NOMO-1 (cell line): ENCODE measurements around the gene FBL.
"Not testable (repeated sequence)": the region's sequence is repeated elsewhere in the genome, so short reads cannot be mapped to it uniquely, and the experiment has no call there.

Experiments used
- DNase-seq, 2 experiments: peaks; one replicate each; lab custom pipeline; 2025; ENCODE audit not compliant: unreplicated experiment in 2 of 2; lab: John Stamatoyannopoulos, UW

Gene FBL

DNA sequence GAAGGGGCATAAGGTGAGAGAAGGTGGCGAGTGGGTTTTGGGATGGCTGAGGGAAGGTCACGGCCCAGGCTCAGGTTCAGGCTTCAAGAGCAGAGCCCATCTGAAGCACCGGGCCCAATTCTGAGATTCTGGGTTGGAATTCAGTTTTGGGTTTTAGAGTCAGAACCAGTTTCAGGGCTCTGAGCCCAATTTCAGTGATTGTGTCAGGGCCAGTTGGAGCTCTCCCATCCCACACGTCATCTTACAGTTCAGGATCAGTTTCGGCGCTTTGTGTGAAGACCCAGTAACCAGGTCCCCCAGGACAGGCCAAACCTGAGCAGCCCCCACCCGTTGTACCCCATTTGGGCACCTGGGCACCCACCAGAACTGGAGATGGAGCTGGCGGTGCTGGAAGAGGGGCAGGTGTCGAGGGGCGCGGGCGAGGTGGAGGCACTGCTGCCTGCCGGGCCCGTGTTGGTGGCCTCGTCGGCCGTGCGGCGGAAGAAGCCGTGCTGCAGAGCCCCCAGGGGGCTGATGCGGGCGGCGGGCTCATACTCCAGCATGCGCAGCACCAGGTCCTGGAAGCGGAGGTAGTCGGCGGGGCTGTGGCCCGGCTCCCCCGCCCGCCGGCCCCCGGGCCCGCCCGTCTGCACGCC, 19.8 kb downstream of the FBL start:
- no peak for DNase-seq

DNA sequence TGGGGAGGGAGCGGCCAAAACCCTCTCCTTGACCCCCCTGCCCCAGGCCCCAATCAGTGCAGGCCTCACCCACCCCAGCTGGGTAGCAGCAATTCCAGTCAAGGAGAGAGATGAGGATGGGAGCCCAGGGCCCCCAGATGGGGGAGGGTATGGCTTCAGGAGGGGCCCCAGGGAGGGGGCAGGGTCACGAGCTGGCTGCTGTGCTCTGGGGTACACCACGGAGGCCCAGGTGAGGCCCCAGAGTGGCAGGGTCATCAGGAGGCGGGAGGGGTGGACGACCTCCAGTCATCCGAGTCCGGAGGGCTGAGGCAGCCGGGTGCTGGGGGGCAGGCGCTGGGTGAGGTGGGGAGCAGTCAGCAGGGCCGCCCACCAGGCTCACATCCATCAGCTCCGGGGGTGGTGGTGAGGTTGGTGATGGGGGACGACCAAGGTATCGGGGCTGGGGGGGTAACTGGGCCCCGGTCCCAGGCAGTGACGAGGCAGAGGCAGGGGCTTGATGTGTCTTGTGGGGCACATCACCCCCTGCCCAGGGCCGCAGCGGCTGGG, 20.6 kb downstream of the FBL start:
- no peak for DNase-seq

DNA sequence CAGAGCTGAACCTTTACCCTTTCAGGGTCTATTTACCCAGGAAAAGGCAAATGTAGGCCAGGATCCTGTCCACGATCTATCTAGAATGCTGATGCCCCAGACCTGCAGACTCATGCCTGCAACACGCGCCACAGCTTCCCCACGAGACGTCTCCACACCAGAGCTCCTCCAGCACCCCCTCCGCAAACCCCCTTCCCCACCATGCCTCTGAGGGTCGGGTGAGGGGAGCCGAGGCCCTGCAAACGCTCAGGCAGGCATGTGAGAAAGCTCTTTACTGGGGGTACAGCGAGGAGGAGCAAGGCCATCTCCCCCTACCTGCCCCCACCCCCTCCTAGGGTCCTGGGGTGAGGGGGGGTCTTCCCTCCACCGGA, 21.1 kb downstream of the FBL start:
- DNase-seq: no peak

GRCh38 chr19:39824143-39825092, 21.8 kb downstream of the FBL start:
- DNase-seq: peak; percentile 89 to 94

DNA sequence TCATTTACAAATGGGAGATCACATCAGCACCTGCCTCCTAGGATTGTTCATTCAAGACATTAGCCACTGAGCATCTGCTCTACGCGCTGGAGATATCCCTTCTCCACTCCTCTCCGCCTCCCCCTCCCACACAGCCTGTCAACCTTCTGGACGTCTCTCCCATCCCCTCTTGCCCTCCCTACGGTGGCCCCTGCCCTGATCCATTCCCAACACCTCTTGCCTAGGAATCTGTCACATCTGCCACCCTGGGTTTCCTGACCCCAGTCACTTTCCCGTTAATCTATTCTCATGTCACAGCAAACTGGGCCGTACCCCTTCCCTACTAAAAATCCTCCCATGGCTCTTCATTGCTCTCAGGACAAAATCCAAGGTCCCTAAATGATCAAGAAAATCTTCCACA, 22.5 kb downstream of the FBL start:
- DNase-seq: no peak

- no peak for DNase-seq
These were observed 25.5 kb downstream of the FBL start for GRCh38 chr19:39820696-39821095.

DNA sequence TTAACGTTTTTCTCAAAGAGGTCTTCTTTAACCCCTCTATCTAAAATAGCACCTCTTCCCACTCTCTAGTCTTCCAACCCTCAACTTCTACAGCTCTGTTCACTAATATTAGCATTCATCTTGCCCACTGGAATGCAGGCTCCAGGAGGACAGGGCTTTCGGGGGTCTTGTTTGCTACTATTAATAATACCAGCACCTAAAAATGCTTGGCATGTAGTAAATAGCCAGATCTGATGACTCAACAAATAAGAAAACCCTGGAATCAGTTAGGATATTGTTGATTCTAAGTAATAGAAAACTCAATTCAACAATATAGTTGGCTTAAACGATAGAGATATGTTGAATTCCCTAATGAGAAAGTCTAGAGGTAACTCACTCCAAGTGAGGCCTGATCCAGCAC, 26.4 kb downstream of the FBL start:
- no peak for DNase-seq

DNA sequence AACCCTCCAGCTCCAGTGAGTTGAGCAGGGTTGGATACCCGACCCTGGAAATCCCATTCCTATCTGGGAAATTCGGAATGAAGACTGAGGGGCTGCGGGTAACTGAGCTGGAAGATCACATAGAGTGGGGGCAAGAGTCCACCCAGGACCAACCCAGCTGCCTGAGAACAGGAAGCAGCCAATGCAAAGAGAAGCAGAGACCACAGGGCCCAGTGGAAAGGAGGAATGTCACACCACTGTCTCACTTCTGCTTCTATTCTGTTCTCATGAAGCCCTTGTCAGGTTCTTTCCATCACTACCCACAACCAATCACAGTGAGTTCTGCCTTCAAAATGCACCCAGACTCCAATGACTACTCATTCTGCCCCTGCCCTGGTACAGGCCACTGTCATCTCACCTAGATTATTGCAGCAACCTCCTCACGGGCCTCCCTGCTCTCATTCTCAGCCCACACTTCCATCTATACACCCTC, 27.5 kb downstream of the FBL start:
- DNase-seq: no peak

- no peak for DNase-seq
These were observed 28.2 kb downstream of the FBL start for GRCh38 chr19:39817888-39818561.

DNA sequence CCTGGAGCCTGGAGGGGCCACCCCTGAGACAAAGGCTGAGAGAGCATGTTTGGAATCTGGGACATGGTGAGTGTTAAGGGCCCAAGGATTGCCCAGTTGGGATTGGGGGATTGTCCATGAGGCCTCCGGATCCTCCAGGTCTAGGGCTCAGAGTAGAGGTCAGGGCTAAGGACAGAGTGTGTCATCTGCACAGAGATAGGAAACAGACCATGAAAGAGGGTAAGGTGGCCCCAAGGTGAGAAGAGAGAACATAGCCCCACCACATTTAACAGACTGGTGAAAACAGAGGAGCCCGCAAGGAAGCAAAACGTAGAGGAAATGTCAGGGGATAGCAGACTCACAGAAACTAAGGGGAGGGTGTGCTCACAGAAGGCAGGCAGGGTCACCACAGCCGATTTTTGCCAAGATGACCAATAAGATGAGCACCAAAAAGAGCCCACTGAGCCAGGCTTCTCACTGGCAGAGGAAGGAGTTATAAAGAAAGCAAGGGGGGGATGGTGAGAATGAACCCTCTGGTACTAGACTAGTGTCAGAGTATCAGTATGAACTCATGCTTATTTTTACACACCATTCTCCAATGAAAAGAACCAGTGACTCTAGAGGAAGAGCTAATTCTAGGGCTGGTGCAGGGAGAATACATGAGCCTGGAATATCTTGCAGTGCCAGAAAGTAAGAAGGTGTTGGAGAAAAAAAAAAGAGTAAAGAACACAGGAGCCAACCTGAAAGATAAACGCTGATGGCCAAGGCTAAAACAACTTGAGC, 29.7 kb downstream of the FBL start:
- DNase-seq: no peak

GRCh38 chr19:39814595-39814994, 31.6 kb downstream of the FBL start:
- DNase-seq: no peak

GRCh38 chr19:39814111-39814510, 32.1 kb downstream of the FBL start:
- DNase-seq: not testable (repeated sequence)

DNA sequence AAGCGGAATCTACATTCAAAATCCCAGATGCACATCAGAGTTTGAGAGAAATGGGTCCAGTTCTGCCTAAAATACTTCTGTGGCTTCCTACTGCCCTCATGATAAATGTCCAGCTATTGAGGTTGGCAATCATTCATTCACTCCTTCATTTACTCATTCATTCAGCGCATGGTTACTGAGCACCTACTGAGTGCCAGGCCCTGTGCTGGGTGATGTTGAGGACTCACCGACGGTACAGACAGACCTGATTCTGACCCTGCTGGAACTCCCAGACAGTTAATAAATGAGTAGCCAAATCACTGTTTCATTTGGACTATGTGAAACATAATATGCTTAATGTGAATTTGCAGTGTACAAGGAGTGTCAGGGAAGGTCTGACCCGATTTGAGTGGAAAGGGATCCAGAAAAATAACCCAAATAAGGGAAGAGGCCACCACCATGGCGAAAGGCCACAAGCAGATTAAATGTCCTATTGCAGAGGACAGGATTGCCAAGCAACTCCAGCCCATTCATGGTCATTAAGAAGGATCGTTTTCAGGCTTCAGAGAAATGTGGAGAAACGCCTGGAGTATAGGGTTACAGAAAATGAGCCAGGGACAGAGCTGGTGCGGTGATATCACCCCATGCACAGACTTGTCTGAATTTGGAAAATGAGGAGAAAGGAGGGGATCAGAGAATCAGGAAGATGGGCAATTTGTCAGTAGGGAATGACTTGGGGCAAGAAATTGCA, 32.8 kb downstream of the FBL start:
- no peak for DNase-seq

- DNase-seq: no peak
These were observed 35.1 kb downstream of the FBL start for GRCh38 chr19:39811064-39811463.

DNA sequence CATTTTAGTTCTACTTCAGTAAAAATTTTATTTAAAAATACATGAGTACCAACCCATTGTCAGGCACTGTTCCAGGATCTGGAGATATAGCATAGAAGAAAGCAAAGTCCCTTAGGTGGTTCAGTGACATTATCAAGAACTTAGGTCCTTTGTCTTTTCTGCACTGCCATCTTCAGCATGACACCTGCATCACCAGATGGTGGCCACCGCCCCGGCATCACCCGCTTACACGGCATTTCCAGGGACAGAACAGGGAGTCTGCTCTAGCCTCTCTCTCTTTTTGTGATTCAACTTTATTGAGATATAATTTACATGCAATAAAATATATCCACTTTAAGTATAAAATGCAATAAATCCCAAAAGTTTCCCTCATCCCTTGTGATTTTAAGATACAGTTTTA, 35.8 kb downstream of the FBL start:
- DNase-seq: no peak

DNA sequence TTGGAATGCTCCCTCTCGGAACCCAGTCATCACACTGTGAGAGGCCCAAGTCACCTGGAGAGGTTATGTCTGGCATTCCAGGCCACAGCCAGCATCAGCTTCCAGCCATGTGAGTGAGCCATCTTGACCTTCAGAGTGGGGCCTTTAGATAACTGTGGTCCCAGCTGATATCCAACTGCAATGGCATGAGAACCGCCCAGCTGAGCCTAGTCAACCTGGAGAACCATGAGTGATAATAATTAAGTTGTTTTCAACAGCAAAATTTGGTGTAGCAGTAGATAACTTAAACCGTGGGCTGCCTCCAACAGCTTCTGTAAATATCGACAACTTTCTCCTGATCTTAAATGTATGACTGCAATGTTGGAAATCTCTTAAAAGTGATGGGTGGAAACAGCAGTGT, 36.8 kb downstream of the FBL start:
- DNase-seq: no peak

- DNase-seq: not testable (repeated sequence)
These were observed 37.5 kb downstream of the FBL start for GRCh38 chr19:39808688-39809087.

DNA sequence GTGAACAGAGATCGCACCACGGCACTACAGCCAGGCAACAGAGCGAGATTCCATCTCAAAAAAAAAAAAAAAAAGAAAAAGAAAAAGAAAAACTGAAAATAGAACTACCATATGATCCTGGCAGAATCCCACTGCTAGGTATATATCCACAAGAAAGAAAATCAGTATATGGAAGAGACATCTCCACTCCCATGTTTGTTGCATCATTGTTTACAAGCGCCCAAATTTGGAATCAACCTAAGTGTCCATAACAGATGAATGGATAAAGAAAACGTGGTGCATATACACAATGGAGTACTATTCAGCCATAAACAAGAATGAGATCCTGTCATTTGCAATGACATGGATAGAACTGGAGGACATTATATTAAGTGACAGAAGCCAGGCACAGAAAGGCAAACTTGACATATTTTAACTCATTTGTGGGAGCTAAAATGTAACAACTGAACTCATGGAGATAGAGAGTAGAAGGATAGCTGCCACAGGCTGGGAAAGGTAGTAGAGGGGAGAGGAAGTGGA, 38.3 kb downstream of the FBL start:
- no peak for DNase-seq

GRCh38 chr19:39805104-39805503, 41.1 kb downstream of the FBL start:
- DNase-seq: no peak

- DNase-seq: no peak
These were observed 43.2 kb downstream of the FBL start for GRCh38 chr19:39802958-39803357.
